HG03045 (cell line): Measurements from ENCODE around the gene CAPRIN2.

Experiments used
- ATAC-seq: cut with Tn5 transposase; IDR thresholded peaks from one replicate; pipeline ENCODE4 v1.9.1; 2021; ENCODE audit warnings: mild to moderate bottlenecking, moderate library complexity; ENCODE audit not compliant: unreplicated experiment

The CAPRIN2 gene

GRCh38 chr12:30754750-30755394 is at the start of gene CAPRIN2:
TSS of gene CAPRIN2 (minus strand) at chr12:30754951. CDS start at chr12:30753520, 1,431 bp downstream.
- ATAC-seq, result peak; percentile 95

- no peak for ATAC-seq
Measured at GRCh38 chr12:30797689-30798088, 42.9 kb upstream of the CAPRIN2 start.

- no peak for ATAC-seq
Measured at GRCh38 chr12:30796891-30797371, 42.2 kb upstream of the CAPRIN2 start.

- no peak for ATAC-seq
Measured at GRCh38 chr12:30796313-30796780, 41.6 kb upstream of the CAPRIN2 start.

GRCh38 chr12:30795410-30796312 is 40.9 kb upstream of the CAPRIN2 start:
- ATAC-seq, result no peak

- no peak for ATAC-seq
Measured at GRCh38 chr12:30794591-30795409, 40.0 kb upstream of the CAPRIN2 start.

GRCh38 chr12:30794020-30794419 is 39.3 kb upstream of the CAPRIN2 start:
- ATAC-seq, result no peak

- ATAC-seq, result no peak
Measured at GRCh38 chr12:30792648-30793499, 38.1 kb upstream of the CAPRIN2 start.

- ATAC-seq, result no peak
Measured at GRCh38 chr12:30792085-30792484, 37.3 kb upstream of the CAPRIN2 start.

- ATAC-seq, result no peak
Measured at GRCh38 chr12:30788754-30789153, 34.0 kb upstream of the CAPRIN2 start.

- no peak for ATAC-seq
Measured at GRCh38 chr12:30785630-30786029, 30.9 kb upstream of the CAPRIN2 start.

- no peak for ATAC-seq
Measured at GRCh38 chr12:30784508-30784907, 29.8 kb upstream of the CAPRIN2 start.

GRCh38 chr12:30783946-30784345 is 29.2 kb upstream of the CAPRIN2 start:
- ATAC-seq, result no peak

- no peak for ATAC-seq
Measured at GRCh38 chr12:30782316-30783173, 27.8 kb upstream of the CAPRIN2 start.

GRCh38 chr12:30779578-30779977 is 24.8 kb upstream of the CAPRIN2 start:
- ATAC-seq, result no peak

- ATAC-seq, result no peak
Measured at GRCh38 chr12:30779178-30779577, 24.4 kb upstream of the CAPRIN2 start.

GRCh38 chr12:30774599-30774998 is 19.8 kb upstream of the CAPRIN2 start:
- ATAC-seq, result no peak

GRCh38 chr12:30769802-30770201 is 15.1 kb upstream of the CAPRIN2 start:
- no peak for ATAC-seq

GRCh38 chr12:30764251-30764650 is 9.5 kb upstream of the CAPRIN2 start:
- no peak for ATAC-seq
